ENCODE results near the gene TRPC4.

DNA sequence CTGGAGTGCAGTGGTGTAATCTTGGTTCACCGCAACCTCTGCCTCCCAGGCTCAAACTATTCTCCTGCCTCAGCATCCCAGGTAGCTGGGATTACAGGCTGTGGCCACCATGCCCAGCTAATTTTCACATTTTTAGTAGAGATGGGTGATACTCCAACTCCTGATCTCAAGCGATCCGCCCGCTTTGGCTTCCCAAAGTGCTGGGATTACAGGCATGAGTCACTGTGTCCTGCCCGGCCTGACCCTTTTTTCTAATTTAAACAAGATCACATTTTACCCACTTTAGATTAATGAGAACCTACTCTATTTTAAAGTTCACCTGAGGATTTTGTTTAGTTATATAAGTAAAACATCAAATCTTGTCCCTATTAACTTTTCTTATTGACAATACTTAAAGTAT lies 179.2 kb downstream of the TRPC4 start:
- TF ChIP-seq PPARA (CRISPR knock-in tag; IDR thresholded peaks at IDR 0.05; ENCODE audit: borderline replicate concordance), result no peak
- TF ChIP-seq ARNTL (CRISPR knock-in tag; IDR thresholded peaks at IDR 0.05; ENCODE audit: borderline replicate concordance, low read depth), result no peak
- TF ChIP-seq, protein P1, sequence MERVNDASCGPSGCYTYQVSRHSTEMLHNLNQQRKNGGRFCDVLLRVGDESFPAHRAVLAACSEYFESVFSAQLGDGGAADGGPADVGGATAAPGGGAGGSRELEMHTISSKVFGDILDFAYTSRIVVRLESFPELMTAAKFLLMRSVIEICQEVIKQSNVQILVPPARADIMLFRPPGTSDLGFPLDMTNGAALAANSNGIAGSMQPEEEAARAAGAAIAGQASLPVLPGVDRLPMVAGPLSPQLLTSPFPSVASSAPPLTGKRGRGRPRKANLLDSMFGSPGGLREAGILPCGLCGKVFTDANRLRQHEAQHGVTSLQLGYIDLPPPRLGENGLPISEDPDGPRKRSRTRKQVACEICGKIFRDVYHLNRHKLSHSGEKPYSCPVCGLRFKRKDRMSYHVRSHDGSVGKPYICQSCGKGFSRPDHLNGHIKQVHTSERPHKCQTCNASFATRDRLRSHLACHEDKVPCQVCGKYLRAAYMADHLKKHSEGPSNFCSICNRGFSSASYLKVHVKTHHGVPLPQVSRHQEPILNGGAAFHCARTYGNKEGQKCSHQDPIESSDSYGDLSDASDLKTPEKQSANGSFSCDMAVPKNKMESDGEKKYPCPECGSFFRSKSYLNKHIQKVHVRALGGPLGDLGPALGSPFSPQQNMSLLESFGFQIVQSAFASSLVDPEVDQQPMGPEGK (CRISPR knock-in tag; IDR thresholded peaks at IDR 0.05; ENCODE audit: borderline replicate concordance), result no peak
- no peak for TF ChIP-seq SNAI2 (CRISPR knock-in tag; IDR thresholded peaks at IDR 0.05)
- no peak for TF ChIP-seq GLIS3 (CRISPR knock-in tag; IDR thresholded peaks at IDR 0.05)
- TF ChIP-seq ZNF70 (CRISPR knock-in tag; IDR thresholded peaks at IDR 0.05), result no peak

Data from SK-N-SH treated with all-trans-retinoic acid at 6 μM for 48 hours (cell line).